ENCODE results near the gene DNMBP. TPM values are rescaled to one million over a fixed set of nuclear protein-coding genes. Genes with fewer than 3 reads are reported as not detected.
A peak's percentile ranks its signal among the peaks of the same experiment; 100 is the strongest.

Gene DNMBP
- total RNA-seq, 1 donor from 2014 or later: 7.7 TPM

DNA sequence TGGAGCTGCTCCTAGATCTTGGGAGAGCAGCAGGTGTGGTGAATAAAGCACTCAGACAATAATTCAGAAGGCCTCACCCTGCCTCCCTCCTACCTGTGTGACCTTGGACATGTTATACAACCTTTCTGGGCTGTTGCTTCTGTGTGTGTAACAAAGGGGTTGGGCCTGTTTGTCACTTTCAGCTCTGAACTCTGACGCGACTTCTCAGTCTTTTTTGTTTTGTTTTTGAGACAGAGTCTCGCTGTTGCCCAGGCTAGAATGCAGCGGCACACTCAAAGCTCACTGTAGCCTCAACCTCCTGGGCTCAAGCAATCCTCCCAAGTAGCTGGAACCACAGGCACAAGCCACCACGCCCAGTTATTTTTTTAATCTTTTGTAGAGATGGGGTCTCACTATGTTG lies 89.3 kb downstream of the DNMBP start:
- Histone ChIP-seq H3K27ac (replicated peaks) (no peak overlapping the region), H3K4me1 (peaks cover 18% of the 10 kb centered on the region), H3K4me3 (no peak overlapping the region), H3K27me3 (ENCODE audit: low read depth) (no peaks in the 10 kb centered on the region), H3K36me3 (peaks cover 2% of the 10 kb centered on the region), H3K9me3 (replicated peaks) (no peaks in the 10 kb centered on the region)
- DNase-seq: no peak
- intact Hi-C loops (cut with micrococcal nuclease): no loop called here
- TF ChIP-seq, protein P1, sequence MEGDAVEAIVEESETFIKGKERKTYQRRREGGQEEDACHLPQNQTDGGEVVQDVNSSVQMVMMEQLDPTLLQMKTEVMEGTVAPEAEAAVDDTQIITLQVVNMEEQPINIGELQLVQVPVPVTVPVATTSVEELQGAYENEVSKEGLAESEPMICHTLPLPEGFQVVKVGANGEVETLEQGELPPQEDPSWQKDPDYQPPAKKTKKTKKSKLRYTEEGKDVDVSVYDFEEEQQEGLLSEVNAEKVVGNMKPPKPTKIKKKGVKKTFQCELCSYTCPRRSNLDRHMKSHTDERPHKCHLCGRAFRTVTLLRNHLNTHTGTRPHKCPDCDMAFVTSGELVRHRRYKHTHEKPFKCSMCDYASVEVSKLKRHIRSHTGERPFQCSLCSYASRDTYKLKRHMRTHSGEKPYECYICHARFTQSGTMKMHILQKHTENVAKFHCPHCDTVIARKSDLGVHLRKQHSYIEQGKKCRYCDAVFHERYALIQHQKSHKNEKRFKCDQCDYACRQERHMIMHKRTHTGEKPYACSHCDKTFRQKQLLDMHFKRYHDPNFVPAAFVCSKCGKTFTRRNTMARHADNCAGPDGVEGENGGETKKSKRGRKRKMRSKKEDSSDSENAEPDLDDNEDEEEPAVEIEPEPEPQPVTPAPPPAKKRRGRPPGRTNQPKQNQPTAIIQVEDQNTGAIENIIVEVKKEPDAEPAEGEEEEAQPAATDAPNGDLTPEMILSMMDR (IDR thresholded peaks at IDR 0.05; ENCODE audit: borderline replicate concordance): no peak

DNA sequence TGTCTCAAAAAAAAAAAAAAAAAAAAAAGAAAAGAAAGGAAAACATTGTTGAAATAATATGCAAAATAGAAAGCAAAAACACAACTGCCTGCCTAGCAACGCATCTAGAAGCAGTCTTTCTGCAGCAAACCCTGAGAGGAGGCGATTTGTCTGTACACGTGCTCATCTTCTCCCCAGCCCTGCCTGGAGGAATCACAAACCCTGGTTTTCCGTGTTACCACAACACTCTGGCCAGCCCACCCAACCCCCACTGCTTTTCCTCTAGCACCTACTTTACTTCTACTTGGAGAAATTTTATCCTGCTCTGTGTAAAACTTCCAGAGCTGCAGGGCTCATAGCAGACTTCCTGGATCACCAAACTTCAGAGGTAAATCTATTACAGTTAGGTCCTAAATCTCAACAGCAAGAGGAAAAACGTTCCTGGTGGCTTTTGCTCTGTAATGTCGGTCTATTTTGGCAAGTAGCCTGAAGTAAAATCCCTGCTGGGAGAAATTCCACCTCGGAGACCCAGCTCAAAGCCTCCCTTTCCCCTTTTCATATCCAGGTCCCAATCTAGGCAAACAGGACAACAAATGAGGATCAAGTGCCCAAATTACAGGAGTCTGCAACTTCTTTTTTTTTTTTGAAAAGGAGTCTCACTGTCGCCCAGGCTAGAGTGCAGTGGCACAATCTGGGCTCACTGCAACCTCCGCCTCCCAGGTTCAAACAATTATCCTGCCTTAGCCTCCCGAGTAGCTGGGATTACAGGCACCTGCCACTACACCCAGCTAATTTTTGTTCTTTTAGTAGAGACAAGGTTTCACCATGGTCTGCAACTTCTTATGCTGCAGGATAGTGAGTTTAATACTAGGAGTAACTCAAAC lies 91.6 kb downstream of the DNMBP start:
- Histone ChIP-seq H3K4me3 (peak overlapping the region; percentile 56), H3K9me3 (replicated peaks) (no peaks in the 10 kb centered on the region), H3K36me3 (peaks cover 6% of the 10 kb centered on the region), H3K27ac (replicated peaks) (peak overlapping the region; percentile 66), H3K27me3 (ENCODE audit: low read depth) (no peaks in the 10 kb centered on the region), H3K4me1 (peaks cover 31% of the 10 kb centered on the region)
- intact Hi-C loops (cut with micrococcal nuclease): no loop called here
- peak; percentile 29 for DNase-seq
- TF ChIP-seq, protein P1 (IDR thresholded peaks at IDR 0.05; ENCODE audit: borderline replicate concordance): no peak

DNA sequence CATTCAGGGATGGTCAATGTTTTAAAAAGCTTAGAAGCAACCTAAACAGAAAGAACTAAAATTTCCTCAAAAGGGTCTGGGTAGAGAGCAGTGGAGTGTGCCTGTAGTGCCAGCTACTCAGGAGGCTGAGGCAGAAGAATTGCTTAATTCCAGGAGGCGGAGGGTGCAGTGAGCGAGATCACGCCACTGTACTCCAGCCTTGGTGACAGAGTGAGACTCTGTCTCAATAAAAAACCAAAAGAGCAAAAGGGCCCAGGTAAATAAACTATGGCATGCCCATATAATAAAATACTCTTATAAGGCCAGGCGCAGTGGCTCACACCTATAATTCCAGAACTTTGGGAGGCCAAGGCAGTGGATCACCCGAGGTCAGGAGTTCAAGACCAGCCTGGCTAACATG lies 93.0 kb downstream of the DNMBP start:
- DNase-seq: no peak
- H3K4me3 ChIP-seq: no peak overlapping the region
- H3K36me3 ChIP-seq: peaks cover 6% of the 10 kb centered on the region
- intact Hi-C loops (cut with micrococcal nuclease): no loop called here
- H3K27me3 ChIP-seq (ENCODE audit: low read depth): no peaks in the 10 kb centered on the region
- peaks cover 45% of the 10 kb centered on the region for H3K4me1 ChIP-seq
- H3K27ac ChIP-seq (replicated peaks): no peak overlapping the region
- H3K9me3 ChIP-seq (replicated peaks): no peaks in the 10 kb centered on the region
- TF ChIP-seq, protein P1 (IDR thresholded peaks at IDR 0.05; ENCODE audit: borderline replicate concordance): no peak

DNA sequence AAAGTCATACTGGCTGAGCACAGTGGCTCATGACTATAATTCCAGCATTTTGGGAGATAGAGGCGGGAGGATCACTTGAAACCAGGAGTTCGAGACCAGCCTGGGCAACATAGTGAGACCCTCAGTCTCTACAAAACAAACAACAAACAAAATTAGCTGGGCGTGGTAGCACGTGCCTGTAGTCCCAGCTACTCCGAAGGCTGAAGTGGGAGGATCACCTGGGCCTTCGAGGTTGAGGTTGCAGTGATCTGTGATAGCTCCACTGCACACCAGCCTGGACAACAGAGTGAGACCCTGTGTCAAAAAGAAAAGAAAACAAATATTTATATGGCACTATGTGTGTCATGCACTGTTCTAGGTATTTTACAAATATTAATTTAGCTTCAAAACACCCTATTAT lies 94.3 kb downstream of the DNMBP start:
- H3K27me3 ChIP-seq (ENCODE audit: low read depth): no peaks in the 10 kb centered on the region
- H3K4me1 ChIP-seq: peaks cover 51% of the 10 kb centered on the region
- no peaks in the 10 kb centered on the region for H3K9me3 ChIP-seq (replicated peaks)
- intact Hi-C loops (cut with micrococcal nuclease): no loop called here
- TF ChIP-seq, protein P1 (IDR thresholded peaks at IDR 0.05; ENCODE audit: borderline replicate concordance): no peak
- H3K4me3 ChIP-seq: no peak overlapping the region
- no peak for DNase-seq
- no peak overlapping the region for H3K27ac ChIP-seq (replicated peaks)
- H3K36me3 ChIP-seq: peaks cover 6% of the 10 kb centered on the region

DNA sequence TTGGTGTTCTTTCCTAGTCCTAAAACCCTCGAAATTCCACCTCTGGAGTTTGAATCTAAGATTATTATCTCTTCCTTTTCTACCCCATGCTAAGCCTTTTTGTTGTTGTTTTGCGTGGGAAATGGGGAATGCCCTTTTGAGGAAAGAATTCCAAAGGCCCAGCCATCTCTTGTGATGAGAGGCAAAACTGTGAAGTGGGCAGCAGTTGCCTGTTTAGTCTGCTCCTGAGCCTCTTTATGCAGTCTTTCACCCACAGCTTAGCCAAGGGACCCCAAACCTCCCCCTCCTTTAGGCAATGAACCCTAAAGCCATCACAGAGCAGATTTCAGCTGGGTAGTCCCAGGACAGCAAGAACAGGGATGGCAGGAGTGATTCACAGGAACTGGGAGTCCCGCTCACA lies 95.5 kb downstream of the DNMBP start:
- no peaks in the 10 kb centered on the region for H3K27me3 ChIP-seq (ENCODE audit: low read depth)
- H3K4me1 ChIP-seq: peaks cover 51% of the 10 kb centered on the region
- TF ChIP-seq, protein P1 (IDR thresholded peaks at IDR 0.05; ENCODE audit: borderline replicate concordance): no peak
- intact Hi-C loops (cut with micrococcal nuclease): no loop called here
- H3K27ac ChIP-seq (replicated peaks): no peak overlapping the region
- H3K9me3 ChIP-seq (replicated peaks): no peaks in the 10 kb centered on the region
- peaks cover 6% of the 10 kb centered on the region for H3K36me3 ChIP-seq
- peak overlapping the region; percentile 26 for H3K4me3 ChIP-seq
- DNase-seq: no peak
